ENCODE measurements around the gene PCYT2.
A peak's percentile ranks its signal among the peaks of the same experiment; 100 is the strongest.

The PCYT2 gene

DNA sequence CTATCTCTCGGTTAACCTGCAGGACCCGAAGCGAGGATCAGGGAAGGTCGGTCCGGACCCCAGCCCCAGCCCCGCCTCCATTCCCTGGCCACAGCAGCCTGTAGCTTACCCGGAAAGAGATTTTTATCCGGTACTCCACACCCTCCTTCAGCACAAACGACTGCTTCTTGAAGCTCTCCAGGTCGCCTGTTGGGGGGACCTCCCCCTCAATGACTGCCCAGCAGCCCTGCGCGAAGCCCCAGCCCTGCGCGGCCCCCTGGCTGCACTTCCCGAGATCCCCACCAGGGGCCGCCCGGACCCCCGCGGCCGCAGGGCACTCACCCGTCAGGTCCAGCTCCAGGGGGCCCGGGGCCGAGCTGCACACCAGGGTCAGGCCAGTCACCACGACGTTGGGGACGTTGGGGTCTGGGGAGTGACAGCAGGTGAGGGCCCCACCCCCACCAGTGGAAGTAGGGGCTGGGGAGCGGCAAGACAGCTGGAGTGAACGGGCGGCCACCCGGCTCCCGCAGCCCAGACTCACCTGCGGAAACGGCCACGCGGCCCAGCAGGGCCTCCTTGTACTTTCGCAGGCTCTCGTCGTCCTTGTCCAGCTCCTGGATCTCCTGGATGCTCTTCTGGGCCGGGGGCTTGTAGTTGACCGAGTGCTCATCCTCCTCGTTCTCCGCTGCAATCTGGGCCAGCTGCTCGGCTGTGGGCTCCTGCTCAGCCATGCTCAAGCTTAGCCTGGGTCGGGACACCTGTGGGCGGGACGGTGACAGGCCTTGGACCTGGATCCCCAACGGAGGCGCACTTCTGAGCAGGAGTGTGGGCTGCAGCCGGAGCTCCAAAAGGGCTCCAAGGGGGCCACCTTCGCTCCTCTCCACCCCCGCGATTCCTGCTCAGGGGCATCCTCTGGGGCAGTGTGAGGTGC lies 41.7 kb downstream of the PCYT2 start:
- in situ Hi-C loops (cut with HindIII; ENCODE audit: low sequenced_read_pairs): no loop called here
- TF ChIP-seq CTCF (IDR thresholded peaks at IDR 0.05; ENCODE audit: low read depth, low read length): peak; percentile 83
- DNase-seq (ENCODE audit: low read depth, low spot score): no peak
- peak overlapping the region; percentile 81 for H3K4me3 ChIP-seq (ENCODE audit: low read depth, low read length)

DNA sequence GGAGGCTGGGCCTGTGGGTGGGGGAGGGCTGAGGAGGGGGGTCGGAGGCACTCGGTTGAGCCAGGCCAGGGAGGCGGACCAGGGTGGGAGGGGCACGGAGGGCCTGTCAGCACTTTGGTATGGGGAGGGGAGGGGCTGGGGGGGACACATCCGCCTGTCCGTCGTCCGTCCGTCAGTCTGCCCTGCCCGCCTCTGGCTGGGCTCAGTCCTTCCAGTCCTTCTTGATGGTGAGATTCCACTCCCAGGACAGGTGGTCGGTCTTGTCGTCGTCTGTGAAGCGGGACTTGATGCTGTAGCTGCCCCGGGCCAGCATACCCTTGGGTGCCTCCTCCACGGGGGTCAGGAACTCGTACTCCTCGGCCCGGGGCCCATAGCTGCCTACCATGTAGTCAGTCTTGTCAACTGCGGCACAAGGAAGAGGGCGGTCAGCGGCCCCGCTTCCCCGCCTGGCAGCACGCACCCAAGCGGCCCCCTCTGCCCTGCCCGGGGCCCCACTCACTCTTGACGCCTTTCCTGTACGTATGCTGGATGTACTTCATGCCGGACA lies 42.5 kb downstream of the PCYT2 start:
- DNase-seq (ENCODE audit: low read depth, low spot score): peak; percentile 82
- no peak overlapping the region for H3K4me3 ChIP-seq (ENCODE audit: low read depth, low read length)
- in situ Hi-C loops (cut with HindIII; ENCODE audit: low sequenced_read_pairs): no loop called here
- TF ChIP-seq CTCF (IDR thresholded peaks at IDR 0.05; ENCODE audit: low read depth, low read length): no peak

GRCh38 chr17:81867991-81868673 lies 43.1 kb downstream of the PCYT2 start:
- TF ChIP-seq CTCF (IDR thresholded peaks at IDR 0.05; ENCODE audit: low read depth, low read length): no peak
- no peak for DNase-seq (ENCODE audit: low read depth, low spot score)
- no peak overlapping the region for H3K4me3 ChIP-seq (ENCODE audit: low read depth, low read length)
- in situ Hi-C loops (cut with HindIII; ENCODE audit: low sequenced_read_pairs): no loop called here

- in situ Hi-C loops (cut with HindIII; ENCODE audit: low sequenced_read_pairs): no loop called here
- DNase-seq (ENCODE audit: low read depth, low spot score): no peak
- no peak overlapping the region for H3K4me3 ChIP-seq (ENCODE audit: low read depth, low read length)
- no peak for TF ChIP-seq CTCF (IDR thresholded peaks at IDR 0.05; ENCODE audit: low read depth, low read length)
Observed at GRCh38 chr17:81867170-81867990, 43.8 kb downstream of the PCYT2 start.

GRCh38 chr17:81866440-81867169 lies 44.6 kb downstream of the PCYT2 start:
- no peak for TF ChIP-seq CTCF (IDR thresholded peaks at IDR 0.05; ENCODE audit: low read depth, low read length)
- H3K4me3 ChIP-seq (ENCODE audit: low read depth, low read length): no peak overlapping the region
- no peak for DNase-seq (ENCODE audit: low read depth, low spot score)
- in situ Hi-C loops (cut with HindIII; ENCODE audit: low sequenced_read_pairs): no loop called here

Measured in astrocyte of the spinal cord (primary cell).